CD4-positive, alpha-beta T cell treated with Interferon alpha-2 for 1 hour (primary cell): ENCODE results near the gene TEX29.
A peak's percentile ranks its signal among the peaks of the same experiment; 100 is the strongest.

Source experiments
- DNase-seq, 2 donors: peaks; one replicate each; pipeline ENCODE4 v3.0.0-alpha.2; 2020 to 2022

Gene TEX29

DNA sequence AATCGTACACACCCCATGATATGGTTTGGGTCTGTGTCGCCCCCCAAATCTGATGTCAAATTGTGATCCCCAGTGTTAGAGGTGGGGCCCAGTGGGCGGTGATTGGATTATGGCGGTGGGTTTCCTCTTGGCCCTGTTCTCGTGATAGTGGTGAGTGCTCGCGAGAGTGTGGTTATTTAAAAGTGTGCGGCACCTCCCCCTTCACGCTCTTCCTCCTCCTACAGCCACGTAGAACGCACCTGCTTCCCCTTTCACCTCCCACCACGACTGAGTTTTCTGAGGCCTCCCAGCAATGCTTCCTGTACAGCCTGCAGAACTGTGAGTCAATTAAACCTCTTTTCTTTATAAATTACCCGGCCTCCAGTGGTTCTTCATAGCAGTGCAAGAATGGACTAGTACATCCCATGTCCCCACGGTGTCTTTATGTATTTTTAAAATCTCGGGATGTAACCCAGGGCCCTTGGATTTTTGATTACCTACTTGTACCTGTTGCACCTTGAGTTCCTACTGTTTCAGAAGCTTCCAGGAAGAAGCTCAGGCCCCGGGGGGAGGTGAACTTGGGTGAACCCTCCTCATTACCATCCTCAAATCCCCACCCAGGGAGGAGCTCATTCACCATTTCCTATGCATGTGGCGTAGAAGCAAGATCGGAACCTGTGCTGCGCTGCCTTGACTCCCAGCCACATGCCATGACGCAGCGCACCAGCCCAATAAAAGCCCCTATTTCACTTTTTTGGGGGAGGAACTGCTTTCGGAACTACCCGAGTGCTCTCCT, 52.4 kb downstream of the TEX29 start:
- no peak for DNase-seq

DNA sequence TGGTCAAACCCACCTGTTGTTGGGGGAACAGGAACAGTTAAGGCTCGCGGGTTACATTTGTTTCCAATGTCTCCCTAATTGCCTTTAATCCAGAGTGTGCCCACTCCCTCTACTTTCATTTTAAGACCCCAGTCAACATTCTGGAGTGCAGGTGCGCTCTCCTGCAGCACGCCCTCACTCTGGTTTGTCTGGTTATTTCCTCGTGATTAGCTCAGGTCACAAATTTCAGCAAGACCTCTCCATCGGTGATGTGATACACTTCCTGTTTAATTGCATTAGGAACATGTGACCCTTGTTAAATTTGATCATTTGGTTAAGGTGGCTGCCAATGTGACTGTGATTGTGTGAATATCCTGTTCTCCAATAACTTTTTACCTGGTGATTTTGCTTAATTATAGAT, 53.0 kb downstream of the TEX29 start:
- no peak for DNase-seq

DNA sequence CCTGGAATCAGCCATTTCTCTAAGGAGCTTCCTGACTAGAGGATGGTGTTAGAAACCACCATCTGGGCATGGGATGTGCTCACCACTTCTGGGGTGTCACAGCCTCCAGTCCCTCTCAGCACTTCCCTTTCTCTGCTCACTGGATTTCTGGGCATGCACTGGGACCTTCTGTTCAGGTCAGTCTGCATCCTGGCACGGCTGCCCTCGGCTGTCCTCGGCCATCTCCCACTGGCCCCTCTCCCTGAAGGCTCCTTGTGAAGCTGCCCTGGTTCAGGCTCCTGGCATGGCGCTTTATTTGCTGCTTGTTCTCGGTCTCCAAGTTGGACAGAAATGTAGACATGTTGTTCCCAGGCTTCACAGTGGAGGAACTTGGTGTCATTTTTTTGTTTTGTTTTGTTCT, 60.0 kb downstream of the TEX29 start:
- no peak for DNase-seq

DNA sequence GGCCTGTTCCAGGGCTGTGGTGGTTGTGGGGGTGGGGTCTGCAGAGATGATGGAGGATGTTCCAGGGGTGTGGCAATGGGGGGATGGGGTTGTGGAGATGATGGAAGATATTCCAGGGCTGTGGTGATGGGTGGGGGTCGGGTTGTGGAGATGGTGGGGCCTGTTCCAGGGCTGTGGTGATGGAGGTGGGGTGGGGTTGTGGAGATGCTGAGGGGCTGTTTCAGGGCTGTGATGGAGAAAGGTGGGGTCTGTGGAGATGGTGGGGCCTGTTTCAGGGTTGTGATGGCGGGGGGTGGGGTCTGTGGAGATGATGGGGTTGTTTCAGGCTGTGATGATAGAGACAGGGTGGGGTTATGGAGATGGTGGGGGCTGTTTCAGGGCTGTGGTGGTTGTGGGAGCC, 62.0 kb downstream of the TEX29 start:
- no peak for DNase-seq

DNA sequence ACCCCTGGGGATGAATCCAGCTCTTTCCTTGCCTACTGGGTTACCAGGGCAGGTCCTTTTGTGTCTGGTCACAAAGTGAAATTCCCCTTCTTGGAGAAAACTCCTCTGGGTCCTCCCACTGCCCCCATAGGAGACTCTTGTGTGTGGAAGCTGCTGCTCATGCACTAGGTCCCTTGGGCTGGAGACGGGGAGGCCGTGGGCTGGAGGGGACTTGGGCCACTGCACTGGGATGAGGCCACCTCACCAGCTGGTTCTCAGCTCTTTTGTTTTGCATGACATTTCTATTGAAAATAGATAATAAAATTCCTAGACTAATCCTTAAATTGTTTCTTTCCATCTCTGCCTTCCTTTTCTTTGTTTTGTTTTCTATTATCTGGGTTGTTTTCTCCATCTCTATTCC, 62.4 kb downstream of the TEX29 start:
- DNase-seq: no peak

DNA sequence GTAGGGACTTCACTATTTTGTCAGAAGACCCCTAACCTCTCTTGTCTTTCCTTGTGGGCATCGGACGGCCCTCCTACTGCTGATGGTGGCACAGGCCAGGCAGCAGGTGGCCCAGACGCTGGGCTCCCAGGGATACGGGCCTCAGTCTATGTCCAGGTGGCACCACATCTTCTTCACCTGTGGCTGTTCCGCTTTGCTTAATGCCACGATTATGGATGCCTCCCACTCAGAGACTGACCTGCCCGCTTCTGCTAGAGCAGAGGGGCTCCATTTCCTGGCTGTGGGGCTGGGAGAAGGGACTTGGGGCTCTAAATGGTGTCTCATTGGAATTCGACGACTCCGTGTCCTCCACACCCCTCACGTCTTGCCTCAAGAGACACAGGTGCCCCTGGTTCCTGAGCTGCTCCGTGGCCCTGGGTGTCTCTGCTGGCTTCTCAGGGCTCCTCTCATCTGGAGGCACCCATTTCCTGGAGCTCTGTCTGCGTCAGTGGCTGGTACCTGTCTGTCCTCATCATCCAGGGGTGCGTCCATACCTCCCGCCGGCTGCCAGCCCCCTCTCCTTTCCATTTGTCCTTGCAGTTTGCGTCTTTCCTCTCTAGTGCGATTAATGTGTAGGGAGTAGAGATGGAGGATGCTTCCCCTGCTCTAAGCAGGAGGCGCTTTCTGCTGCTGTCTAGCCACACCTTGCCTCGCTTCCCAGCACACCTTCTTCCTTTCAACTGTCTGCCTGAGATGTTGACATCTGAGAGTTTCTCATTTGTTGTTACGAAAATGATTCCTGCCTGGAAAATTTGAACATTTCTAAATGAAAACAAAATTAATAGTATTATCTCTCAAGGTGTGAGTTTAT, 63.4 kb downstream of the TEX29 start:
- no peak for DNase-seq

DNA sequence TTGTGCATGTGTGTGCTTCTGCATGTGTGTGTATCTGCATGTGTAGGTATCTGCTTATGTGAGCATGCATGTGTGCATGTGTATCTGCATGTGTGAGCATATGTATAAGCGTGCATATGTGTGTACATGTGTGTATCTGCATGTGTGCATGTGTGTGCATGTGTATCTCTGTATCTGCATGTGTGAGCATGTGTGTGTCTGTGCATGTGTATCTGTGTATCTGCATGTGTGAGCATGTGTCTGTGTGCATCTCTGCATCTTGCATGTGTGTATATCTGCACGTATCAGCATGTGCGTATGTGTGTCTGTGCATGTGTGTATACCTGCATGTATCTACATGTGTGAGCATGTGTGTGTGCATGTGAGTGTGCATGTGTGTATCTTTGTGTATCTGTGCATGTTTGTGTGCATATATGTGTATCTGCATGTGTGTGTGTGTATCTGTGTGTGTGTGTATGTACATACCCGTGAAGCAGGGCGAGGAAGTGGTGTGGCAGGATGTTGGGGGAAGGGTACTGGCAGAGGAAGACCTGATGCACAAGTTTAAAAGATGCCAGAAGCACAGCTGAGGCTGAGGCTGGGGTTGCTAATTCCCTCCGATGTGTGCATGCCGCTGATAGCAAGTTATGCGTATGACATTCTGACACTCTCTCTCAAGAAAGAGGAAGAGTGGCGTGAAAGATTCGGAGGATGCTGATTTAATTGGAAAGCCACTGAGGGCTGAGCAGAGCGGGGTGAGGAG, 64.2 kb downstream of the TEX29 start:
- peak in 1 of 2 donors; percentile 10 for DNase-seq

DNA sequence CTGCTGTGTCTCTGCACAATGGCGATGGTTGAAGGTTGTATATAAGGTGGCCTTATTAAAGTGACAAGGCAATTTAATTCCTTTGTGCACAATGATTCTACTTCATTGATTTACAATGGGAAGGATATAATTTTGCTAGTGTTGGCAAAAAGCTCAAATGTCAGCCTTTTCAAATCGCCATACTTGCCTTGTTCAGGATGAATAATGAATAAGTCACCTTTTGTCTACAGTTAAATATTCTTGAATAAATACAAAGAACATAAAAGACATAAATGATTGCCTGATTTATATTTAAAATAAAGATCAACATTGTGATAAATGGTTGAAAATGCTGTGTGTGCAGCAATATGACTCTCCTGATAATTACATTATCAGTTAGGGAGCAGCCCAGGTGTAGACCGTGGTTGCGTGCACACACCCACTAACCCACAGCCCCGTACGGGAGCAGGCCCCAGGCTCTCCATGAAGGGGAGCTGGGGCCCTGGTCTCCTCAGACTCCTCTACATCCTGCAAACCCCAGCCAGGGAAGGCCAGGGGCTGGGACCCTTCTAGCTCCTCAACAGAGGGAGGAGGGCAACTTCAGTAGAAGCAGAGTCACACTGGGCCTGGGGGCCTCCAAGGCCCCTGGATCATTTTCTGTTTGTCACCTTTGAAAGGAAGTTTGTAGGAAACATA, 64.9 kb downstream of the TEX29 start:
- no peak for DNase-seq

DNA sequence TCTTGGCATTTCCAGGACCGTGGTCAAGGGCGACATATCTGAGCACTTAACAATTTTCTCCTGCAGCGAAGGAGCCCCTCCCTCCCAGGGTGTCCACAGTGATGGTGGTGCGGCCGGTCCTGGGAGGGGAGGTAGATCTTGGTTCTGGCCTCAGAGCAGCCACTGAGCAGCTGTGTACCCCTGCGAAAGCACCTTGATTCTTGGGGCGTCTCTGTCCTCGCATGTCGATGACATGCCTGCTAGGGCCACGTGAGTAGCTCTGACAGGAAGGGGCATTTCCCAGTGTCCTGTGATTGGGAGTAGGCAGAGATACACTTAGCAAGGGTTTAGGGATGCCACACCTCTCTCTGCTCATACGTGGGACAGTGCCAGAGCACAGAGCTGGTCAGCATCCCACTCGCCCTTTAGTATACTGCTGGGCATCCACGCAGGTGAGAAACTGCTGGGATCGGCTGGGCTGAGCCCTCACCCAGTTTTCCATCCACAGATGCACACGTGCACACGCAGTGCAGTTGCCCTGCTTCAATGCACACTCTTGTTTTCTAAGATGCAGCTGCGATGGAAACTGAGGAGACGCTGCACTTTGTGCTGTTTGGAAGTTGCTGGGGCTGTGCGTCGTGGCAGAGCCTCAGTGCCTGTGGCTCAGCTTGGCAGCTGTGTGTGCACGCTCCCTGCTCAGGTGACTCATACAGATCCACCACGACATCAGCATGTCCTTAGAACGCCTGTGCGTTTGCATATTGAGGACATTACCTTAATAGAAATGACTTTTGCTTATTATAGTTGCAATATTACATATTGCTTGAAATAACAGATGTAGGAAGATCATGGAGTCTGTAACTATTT, 66.8 kb downstream of the TEX29 start:
- DNase-seq: no peak

DNA sequence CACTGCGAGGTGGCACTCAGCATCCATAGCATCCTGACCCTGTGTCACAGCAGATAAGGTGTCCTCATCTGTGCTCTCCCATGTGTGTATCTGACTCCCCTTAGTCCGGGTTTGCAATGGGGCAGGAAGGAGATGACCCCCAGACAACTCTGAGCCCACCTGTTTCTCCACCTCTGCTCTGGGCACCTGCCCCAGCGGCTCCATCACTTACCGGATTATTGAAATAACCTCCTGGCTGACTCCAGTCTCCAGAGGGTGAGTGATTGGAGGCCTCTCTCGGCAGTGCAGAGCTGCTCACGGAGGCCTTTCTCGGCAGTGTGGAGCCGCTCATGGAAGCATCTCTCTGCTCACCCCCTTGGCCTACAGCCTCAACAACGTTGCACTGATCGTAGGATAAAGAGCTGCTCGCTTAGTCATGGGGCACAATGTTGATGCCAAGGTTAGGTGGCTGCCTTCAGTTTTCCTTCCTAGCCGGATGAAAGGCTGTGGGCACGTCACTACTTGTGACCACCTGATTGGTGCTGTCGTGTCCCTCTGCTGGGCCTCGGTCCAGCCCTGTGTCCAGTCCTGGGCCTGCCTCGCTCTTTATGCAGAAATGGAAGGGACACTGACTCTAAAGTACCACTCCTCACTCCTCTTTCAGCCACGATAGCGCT, 67.6 kb downstream of the TEX29 start:
- no peak for DNase-seq

DNA sequence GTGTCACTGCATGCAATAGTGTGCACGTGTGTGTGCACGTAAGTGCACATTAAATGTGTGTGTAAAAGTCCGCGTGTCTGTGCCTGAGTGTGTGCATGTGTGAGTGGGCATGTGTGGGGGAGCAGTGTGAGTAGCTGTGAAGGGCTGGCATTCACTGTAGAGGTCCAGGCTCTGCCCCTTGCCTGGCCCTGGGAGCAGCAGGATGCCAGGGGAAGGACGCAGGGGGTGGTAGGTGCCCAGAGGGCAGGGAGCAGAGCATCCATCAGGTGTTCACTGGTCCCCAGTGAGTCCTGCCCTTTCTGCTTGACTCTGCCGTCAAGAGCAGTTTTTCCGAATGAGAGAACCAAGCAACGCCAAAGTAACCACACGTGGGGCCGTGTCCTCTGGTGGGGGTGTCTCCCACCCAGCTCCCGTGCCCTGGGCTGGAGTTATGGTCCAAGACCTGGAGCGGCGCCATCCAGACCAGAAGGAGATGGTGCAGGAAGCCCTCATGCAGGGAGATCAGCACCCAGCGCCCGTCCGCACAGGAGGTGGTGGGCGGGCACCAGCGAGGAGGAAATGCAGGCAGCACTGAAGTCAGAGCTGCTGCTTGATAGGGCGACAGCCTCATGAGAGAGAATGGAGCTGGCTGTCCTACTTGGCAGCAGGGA, 68.5 kb downstream of the TEX29 start:
- DNase-seq: no peak

DNA sequence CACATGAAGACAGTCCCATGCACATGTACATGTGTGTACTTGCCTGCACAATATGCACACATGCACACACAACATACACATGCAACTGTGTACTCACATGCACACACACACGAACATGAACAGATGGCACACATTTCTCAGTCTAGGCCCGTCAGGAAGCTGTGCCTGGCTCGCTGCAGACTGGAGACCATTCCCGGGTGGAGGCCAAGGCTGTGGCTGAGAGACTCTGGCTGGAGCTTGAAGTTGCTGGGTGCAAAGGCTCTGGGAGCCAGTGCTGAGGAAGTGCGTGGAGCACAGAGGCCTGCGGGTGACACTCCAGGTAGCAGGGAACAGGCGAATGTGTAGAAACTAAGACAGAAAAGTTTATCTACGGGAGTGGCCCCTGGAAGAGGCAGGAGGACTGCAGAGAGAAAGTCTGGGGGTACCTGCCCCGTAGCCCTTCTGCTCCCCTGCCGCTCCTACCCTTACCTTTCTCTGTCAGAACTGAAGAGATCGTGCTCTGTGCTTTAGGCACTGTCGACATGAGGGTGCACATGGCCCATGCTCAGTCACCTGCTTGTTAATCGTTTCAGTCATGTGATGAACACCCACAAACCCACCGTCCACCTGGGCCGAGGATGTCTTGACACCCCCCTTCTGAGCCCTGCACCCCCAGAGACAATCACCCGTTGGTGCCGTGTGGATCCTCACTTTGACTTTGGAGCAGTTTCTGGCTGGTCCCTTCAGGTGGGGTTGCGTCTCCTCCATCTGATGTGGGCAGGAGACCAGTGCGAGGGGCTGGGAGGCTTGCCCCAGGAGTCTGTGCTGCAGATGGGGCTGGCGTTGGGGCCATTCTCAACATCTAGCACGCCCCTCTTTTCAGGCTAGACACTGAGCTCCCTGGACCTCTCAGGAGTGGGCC, 69.4 kb downstream of the TEX29 start:
- DNase-seq: no peak

DNA sequence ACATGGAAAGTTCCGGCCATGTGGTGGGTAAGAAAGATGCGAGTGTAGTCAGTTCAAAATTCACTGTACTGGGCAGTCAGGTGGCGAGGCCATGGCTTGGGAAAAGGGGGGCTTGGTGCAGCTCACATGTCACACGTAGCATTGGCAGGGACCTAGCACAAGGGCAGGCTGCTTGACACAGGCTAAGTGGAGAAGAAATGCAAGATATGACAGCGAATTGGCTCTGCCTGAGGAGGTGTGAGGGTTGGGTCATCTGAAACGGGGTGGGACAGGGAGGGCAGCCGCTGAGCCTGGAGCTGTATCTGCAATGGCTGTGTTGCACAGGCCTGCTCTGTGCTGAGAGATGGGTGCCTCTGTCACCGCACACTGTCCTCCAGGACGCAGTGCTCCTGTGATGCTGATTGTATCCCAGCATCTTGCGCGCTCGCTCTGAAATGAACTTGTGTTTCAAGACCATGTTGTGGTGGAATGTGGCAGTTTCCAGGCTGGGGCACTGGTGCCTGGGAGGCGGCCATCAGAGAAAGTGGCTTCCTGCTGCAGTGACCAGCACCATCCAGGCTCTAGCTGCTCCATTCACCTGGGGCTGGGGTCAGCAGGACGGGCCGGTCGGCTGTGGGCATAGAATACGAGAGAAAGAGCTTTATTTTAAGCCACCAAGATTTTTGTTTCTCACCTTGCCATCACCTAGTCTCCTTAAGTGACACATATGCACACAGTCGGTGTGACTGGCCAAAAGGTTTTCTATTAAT, 70.3 kb downstream of the TEX29 start:
- no peak for DNase-seq

DNA sequence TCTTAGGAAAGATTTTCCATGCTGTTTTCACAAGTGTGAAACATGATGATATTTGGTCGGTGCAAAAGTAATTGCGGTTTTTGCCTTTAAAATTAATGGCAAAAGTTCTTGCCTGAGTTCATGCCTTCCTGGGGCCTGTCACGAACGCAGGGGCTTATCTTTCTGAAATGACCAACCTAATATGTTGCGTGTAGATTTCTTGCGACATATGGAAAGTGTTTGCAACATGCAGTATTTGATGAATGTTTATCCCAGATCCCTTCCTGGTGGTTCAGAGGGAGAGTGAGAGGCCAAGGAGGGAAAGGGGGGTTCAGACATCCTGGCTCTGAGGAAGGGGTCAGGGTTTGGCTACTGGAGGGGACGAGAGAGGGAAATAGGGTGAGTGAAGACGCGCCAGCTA, 72.0 kb downstream of the TEX29 start:
- DNase-seq: no peak

DNA sequence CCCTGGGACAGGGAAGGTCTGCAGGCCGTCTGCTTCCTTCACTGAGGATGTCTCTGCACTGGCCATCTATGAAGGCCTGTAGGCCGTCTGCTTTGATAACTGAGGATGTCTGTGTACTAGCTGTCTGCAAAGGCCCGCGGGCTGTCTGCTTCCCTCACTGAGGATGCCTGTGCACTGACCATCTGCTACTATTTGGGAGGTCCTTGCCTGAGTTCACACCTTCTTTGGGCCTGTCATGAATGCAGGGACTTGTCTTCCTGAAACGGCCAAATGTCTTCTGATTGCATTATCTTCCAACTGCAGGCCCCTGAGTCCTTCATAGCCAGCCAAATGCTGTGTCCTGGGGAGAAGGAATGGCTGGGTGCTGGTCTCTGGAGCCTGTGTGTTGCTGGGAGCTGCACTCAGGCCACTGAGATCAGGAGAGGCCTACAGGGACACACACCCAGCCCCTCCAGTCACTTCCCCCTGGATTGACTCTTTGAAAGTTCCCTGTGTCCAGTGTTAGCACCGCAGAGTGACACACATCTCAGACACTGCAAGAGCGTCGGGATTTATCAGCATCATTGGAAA, 72.9 kb downstream of the TEX29 start:
- DNase-seq: no peak
